SU-DHL-6 (cell line): ENCODE measurements around the gene PACSIN3.

Experiments
- H2AFZ ChIP-seq: fragments of 200-600 bp; sonication (generic); 2 replicates; pipeline ENCODE4 v1.6.1; 2014; ENCODE audit warnings: low read depth, mild to moderate bottlenecking, moderate library complexity, mixed read lengths, antibody characterized with exemption, low read length; ENCODE audit not compliant: severe bottlenecking
- H3F3A ChIP-seq: fragments of 200-600 bp; shearing (Covaris generic); 2 replicates; pipeline ENCODE4 v1.6.0; 2016; ENCODE audit warnings: antibody characterized with exemption, mild to moderate bottlenecking; ENCODE audit not compliant: insufficient read depth
- H3K27ac ChIP-seq: fragments of 200-600 bp; sonication (generic); 2 replicates; pipeline ENCODE4 v1.5.1; 2016; ENCODE audit warnings: low read depth, mild to moderate bottlenecking, low read length, moderate library complexity, mixed read lengths
- H3K27me3 ChIP-seq: fragments of 200-600 bp; sonication (generic), shearing (Covaris generic); 2 replicates; pipeline ENCODE4 v1.6.0; 2014; ENCODE audit warnings: mild to moderate bottlenecking, low read length
- H3K36me3 ChIP-seq: fragments of 200-600 bp; sonication (generic); 2 replicates; pipeline ENCODE4 v1.6.1; 2014; ENCODE audit warnings: mild to moderate bottlenecking, low read length, mixed read lengths
- H3K4me2 ChIP-seq: fragments of 300-600, 200-600 bp; shearing (Covaris generic), sonication (generic); 2 replicates; pipeline ENCODE4 v1.6.0; 2014; ENCODE audit warnings: low read length, low read depth, mild to moderate bottlenecking; ENCODE audit not compliant: poor library complexity, severe bottlenecking
- H3K4me3 ChIP-seq: fragments of 200-600 bp; sonication (generic); 2 replicates; pipeline ENCODE4 v1.5.1; 2014; ENCODE audit warnings: antibody characterized with exemption, low read length, mild to moderate bottlenecking, mixed read lengths; ENCODE audit not compliant: insufficient read depth, poor library complexity, severe bottlenecking
- H3K79me2 ChIP-seq: fragments of 200-600 bp; sonication (generic); 2 replicates; pipeline ENCODE4 v1.6.1; 2014; ENCODE audit warnings: mild to moderate bottlenecking, low read length, moderate library complexity; ENCODE audit not compliant: insufficient read depth
- H3K9ac ChIP-seq: fragments of 200-600 bp; sonication (generic); 2 replicates; pipeline ENCODE4 v1.7.0; 2014; ENCODE audit warnings: mild to moderate bottlenecking, low read length
- H3K9me2 ChIP-seq: fragments of 200-600 bp; sonication (generic); replicated peaks from 2 replicates; pipeline ENCODE4 v1.6.1; 2014; ENCODE audit warnings: low read length; ENCODE audit not compliant: insufficient read depth
- H3K9me3 ChIP-seq: fragments of 200-600 bp; sonication (generic); 2 replicates; pipeline ENCODE4 v1.6.1; 2014; ENCODE audit warnings: low read length, mixed read lengths; ENCODE audit not compliant: insufficient read depth
- H4K20me1 ChIP-seq: fragments of 200-600 bp; sonication (generic); 2 replicates; pipeline ENCODE4 v1.6.1; 2014; ENCODE audit warnings: low read depth, mild to moderate bottlenecking, antibody characterized with exemption, low read length, moderate library complexity, mixed read lengths
- EZH2phosphoT487 ChIP-seq: fragments of 200-600 bp; sonication (generic), shearing (Covaris generic); conservative IDR thresholded peaks from 2 replicates; pipeline ENCODE4 v1.6.1; 2018; ENCODE audit warnings: mild to moderate bottlenecking, antibody characterized with exemption, low read length, moderate library complexity, mixed read lengths
- TF ChIP-seq, protein P1 (sequence below): fragments of 200-600 bp; sonication (generic); IDR thresholded peaks from one replicate; pipeline ENCODE4 v1.5.1; 2017; ENCODE audit warnings: antibody characterized with exemption, mild to moderate bottlenecking, low read length, moderate library complexity; ENCODE audit not compliant: insufficient read depth, poor library complexity, severe bottlenecking

PACSIN3 gene

DNA sequence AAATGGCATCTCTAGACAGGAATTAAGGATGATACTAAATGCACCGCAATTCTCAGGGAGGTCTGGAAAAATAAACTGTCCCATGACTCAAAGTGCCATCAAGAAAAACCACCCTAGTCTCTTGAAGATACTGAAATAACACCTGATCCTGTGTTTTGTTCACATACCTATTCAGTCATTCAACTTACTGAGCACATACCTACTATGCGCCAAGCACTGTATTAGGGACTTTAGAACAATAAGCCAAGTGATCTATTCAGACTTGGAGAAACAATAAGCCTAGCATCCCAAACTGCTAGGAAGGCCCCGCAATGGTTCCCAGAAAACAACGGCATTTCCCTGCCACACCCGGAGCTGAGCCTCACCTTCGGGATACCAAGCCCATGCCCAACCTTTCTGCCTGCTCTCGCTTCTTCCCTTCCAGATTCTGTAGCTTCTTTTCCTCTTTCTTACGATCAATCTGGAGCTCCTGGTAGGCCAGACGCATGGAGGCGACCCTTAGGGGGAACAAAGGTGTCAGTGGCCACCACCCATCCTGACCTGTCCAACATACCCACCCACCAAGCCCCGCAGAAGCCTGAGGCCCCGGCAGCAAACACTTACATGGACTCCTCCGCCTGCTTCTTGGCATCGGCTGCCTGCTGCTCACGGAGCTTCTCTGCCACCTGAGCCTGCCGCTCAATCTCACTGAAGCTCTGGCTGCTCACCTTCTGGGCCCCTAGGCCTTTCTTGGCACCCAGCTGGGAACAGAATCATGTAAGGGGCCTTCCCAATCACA is 15.0 kb downstream of the PACSIN3 start:
- Histone ChIP-seq H3K36me3 (peaks cover 9% of the 10 kb centered on the region), H2AFZ (no peak overlapping the region), H3K9me2 (no peaks in the 10 kb centered on the region), H3K27ac (no peak overlapping the region), H3K27me3 (no peaks in the 10 kb centered on the region), H4K20me1 (peaks cover 7% of the 10 kb centered on the region; the same call in 1 of the 2 replicates), H3K9ac (no peak overlapping the region), H3K9me3 (no peaks in the 10 kb centered on the region), H3K79me2 (peaks cover 73% of the 10 kb centered on the region), H3K4me2 (no peak overlapping the region), H3K4me3 (no peak overlapping the region), H3F3A (no peaks in the 10 kb centered on the region)
- TF ChIP-seq EZH2phosphoT487: no peak
- TF ChIP-seq, protein P1, sequence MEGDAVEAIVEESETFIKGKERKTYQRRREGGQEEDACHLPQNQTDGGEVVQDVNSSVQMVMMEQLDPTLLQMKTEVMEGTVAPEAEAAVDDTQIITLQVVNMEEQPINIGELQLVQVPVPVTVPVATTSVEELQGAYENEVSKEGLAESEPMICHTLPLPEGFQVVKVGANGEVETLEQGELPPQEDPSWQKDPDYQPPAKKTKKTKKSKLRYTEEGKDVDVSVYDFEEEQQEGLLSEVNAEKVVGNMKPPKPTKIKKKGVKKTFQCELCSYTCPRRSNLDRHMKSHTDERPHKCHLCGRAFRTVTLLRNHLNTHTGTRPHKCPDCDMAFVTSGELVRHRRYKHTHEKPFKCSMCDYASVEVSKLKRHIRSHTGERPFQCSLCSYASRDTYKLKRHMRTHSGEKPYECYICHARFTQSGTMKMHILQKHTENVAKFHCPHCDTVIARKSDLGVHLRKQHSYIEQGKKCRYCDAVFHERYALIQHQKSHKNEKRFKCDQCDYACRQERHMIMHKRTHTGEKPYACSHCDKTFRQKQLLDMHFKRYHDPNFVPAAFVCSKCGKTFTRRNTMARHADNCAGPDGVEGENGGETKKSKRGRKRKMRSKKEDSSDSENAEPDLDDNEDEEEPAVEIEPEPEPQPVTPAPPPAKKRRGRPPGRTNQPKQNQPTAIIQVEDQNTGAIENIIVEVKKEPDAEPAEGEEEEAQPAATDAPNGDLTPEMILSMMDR: no peak

DNA sequence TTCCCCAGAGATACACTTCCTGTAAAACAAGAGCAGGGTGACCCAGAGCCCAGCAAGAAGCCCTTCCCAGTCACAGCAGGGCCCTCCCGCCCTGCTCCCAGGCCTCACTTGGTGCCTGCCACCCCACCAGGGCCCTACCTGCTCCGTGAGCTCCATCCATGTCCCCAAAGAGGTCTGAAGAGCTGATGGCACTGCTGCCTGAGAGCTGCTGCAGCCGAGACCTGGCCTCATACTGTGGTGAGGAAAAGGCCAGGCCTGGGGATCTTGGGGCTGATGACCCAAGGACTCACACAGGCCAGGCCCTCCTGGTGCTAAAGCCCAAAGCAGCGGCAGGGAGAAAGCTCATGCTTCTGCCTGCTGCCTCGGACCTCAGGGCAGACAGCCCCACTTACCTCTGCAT is 19.9 kb downstream of the PACSIN3 start:
- Histone ChIP-seq H3K27me3 (no peaks in the 10 kb centered on the region), H3K4me3 (no peak overlapping the region), H3K9ac (no peak overlapping the region), H2AFZ (no peak overlapping the region), H3K9me3 (no peaks in the 10 kb centered on the region), H3K9me2 (no peaks in the 10 kb centered on the region), H3F3A (peaks cover 6% of the 10 kb centered on the region; the same call in 1 of the 2 replicates), H3K27ac (no peak overlapping the region), H4K20me1 (no peaks in the 10 kb centered on the region), H3K79me2 (peaks cover 26% of the 10 kb centered on the region), H3K36me3 (peaks cover 3% of the 10 kb centered on the region; the same call in 1 of the 2 replicates), H3K4me2 (no peak overlapping the region)
- no peak for TF ChIP-seq EZH2phosphoT487
- TF ChIP-seq, protein P1: no peak

DNA sequence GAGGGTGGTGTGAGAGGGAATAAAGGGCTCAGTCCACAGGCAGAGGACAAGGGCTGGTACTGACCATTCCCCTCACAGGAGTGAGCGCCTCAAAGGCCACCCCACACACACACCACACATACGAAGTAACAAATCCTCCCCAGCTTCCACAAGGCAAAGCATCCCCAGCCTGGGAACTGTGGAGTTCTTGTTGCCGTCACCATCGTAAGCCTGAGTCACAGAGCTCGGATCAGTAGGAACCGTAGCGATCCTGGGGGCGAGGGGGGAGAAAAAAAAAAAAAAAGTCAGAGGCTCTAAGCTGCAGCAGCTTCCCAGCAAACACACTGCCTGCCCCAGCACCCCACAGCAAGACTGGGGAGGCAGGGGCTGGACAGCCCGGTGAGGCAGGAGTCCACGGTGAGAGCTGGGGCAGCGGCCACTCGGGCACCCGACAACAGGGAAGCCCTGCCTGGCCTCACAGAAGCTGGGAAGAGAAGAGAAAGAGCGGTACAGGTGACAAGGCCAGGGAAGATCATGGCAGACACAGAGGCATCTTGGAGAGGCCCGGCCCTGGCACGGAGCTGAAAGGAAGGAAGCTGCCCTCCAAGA is 20.9 kb downstream of the PACSIN3 start:
- Histone ChIP-seq H3K9me3 (no peaks in the 10 kb centered on the region), H2AFZ (no peak overlapping the region), H3K27ac (no peak overlapping the region), H3K27me3 (no peaks in the 10 kb centered on the region), H3K36me3 (peaks cover 3% of the 10 kb centered on the region; the same call in 1 of the 2 replicates), H4K20me1 (no peaks in the 10 kb centered on the region), H3K79me2 (peaks cover 16% of the 10 kb centered on the region), H3F3A (peaks cover 6% of the 10 kb centered on the region; the same call in 1 of the 2 replicates), H3K4me3 (no peak overlapping the region), H3K9me2 (no peaks in the 10 kb centered on the region), H3K4me2 (no peak overlapping the region), H3K9ac (no peak overlapping the region)
- TF ChIP-seq, protein P1: no peak
- no peak for TF ChIP-seq EZH2phosphoT487
